Stimulated activated CD4-positive, alpha-beta T cell treated with anti-CD3 and anti-CD28 coated beads, Interleukin-15, amount 100 ng/mL, for 48 hours (primary cell): ENCODE data around the gene IL2RG.

Experiments
- DNase-seq, 2 donors: peaks; one replicate each; pipeline ENCODE4 v3.0.0-alpha.2; 2020; ENCODE audit warnings: low read depth in 2 of 2

IL2RG gene

GRCh38 chrX:71107762-71108360 is 3.5 kb downstream of the IL2RG start:
- DNase-seq = no peak

DNA sequence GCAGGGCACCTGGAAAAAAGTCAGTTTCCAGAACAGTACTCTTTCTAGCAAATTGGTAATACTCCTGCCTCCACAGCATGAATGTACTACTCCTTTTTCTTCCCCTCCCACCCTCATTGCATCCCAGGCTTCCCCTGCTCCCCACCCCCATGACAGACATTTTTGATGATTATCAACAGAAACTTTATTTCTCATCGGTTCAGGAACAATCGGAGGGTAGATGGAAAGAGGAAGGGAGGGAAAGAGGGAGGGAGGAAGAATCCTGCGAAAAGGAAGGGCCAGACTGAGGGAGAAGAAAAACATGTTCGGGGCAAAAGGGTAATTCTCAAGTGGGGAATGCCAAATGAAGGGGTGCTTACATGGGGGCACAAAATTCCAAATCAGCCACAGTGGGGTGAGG is 4.1 kb downstream of the IL2RG start:
- no peak for DNase-seq

GRCh38 chrX:71106427-71106826 is 5.0 kb downstream of the IL2RG start, which contains the start of gene CXorf65:
Gene CXorf65 (minus strand): TSS chrX:71106740. CDS start chrX:71106556, 184 bp downstream.
- DNase-seq = no peak

DNA sequence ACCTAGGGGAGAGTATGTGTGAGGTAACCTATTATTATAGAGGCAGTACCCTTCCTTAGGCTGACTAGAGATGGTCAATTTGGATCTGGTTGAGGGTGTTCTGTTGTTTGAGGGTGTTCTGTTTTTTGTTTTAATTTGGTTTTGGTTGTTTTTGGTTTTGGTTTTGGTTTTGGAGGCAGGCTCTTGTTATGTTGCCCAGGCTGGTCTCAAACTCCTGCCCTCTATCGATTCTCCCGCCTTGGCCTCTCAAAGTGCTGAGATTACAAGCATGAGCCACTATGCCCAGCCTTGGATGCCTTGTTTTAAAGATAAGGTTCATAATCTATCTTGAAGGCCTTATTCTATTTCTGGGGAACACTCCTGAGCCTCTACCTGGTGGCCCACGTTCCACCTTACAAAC is 5.7 kb downstream of the IL2RG start:
- no peak for DNase-seq

GRCh38 chrX:71103110-71103983 is 8.0 kb downstream of the IL2RG start:
- no peak for DNase-seq

- no peak for DNase-seq
These were observed 9.1 kb downstream of the IL2RG start for GRCh38 chrX:71102292-71102691.

GRCh38 chrX:71100581-71101505 is 10.5 kb downstream of the IL2RG start:
- DNase-seq = no peak

DNA sequence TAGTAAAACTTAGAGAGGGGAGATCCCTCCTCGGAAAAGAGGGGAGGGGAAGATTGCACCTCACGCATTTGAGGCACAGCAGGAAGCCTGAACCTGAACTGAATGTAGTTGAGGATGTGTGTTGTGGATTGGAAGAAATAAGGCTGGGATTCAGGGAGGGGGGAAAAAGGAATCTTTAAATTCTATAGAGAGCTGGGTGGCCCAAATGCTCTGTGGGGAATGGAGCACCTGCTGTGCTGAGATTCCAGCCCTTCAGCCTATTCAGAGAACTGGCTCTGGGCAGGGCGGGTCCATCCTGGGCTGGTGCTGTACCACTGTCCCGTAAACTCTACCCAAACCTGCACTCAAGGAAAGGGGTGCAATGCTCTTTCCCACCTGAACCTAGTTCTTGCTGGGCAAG is 11.6 kb downstream of the IL2RG start:
- no peak for DNase-seq

GRCh38 chrX:71098951-71099506 is 12.3 kb downstream of the IL2RG start:
- DNase-seq = no peak

- DNase-seq = peak in 1 of 2 donors; percentile 68
These were observed 13.1 kb downstream of the IL2RG start for GRCh38 chrX:71098302-71098701.

- no peak for DNase-seq
These were observed 14.7 kb downstream of the IL2RG start for GRCh38 chrX:71096760-71097032.

- DNase-seq = no peak
These were observed 15.2 kb downstream of the IL2RG start for GRCh38 chrX:71095981-71096759.

DNA sequence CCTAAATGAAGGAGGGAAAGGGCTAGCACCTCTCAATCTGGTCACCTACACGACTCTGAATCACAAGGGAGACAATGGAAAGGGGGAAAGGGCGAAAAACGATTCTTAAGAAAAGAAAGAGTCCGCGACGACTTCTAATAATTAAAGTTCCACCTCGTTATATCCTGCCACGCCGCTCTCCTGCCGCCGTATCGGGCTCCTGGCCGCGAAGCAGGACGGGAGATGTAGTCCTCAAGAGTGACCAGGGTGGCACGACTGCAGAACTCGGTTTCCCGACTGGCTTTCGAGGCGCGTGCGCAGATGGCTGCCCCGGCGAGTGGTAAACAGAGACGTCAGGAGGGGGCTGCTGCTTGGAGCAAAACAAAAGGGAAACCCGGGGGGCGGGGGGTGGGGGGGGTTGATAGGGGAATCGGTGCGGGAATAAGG is 15.8 kb downstream of the IL2RG start, which contains the start of gene FOXO4:
FOXO4 (plus strand) TSS at position 297 of the 426 bp plus-strand sequence. CDS start 678 bp downstream, outside the sequence.
- DNase-seq = peak; percentile 78 to 86

- no peak for DNase-seq
These were observed 16.3 kb downstream of the IL2RG start for GRCh38 chrX:71095033-71095432.

GRCh38 chrX:71091263-71091662 is 20.1 kb downstream of the IL2RG start:
- DNase-seq = no peak

DNA sequence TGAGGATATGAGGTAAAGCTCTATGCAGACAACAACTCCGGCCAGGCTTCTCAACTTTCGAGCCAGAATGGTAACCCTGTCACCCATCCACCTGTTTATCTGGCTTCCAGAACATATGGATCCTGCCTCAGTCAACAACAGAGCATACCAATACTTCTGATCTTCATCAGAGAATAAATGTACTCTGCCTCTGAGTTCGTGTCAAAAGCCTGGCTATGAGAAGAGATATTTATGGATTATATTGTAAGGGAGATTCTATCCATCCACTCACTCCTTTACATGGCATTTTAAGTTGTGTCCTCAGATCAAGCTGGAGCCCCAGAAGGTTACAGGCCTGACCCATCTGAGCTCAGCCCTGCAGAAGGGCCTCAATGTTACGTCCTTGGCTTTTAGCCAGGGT is 25.5 kb downstream of the IL2RG start:
- no peak for DNase-seq

GRCh38 chrX:71082822-71083221 is 28.6 kb downstream of the IL2RG start:
- no peak for DNase-seq

DNA sequence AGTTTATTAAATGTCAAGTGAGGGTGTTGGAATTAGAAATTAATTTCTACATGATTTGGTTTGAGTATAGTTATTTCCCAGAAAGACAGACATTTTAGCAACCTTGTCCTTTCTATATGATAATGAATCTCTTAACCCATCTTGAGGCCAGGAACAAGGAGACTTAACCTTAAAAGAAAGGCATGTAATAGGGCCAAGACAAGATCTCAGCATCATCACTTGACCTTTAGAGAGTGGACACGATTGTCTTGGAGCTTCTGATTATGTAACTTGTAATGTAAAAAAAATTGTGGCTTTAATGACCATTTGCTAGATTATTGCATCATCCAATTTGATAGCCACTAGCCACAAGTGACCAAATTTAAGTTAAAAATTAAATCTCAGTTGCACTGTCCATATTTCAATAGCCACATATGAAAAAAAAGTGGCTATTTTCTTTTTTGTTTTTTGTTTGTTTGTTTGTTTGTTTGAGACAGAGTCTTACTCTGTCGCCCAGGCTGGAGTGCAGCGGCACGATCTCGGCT is 29.2 kb downstream of the IL2RG start:
- DNase-seq = no peak

GRCh38 chrX:71081330-71082123 is 29.9 kb downstream of the IL2RG start:
- DNase-seq = no peak

- no peak for DNase-seq
These were observed 40.8 kb downstream of the IL2RG start for GRCh38 chrX:71070531-71070930.
